HG03432 (cell line): Measurements from ENCODE around the gene CCDC171.
"Not testable (repeated sequence)": the region's sequence is repeated elsewhere in the genome, so short reads cannot be mapped to it uniquely, and the experiment has no call there.

ENCODE experiments used
- ATAC-seq: cut with Tn5 transposase; IDR thresholded peaks from one replicate; pipeline ENCODE4 v1.9.1; 2021; ENCODE audit warnings: mild to moderate bottlenecking, moderate library complexity; ENCODE audit not compliant: unreplicated experiment

CCDC171 gene

DNA sequence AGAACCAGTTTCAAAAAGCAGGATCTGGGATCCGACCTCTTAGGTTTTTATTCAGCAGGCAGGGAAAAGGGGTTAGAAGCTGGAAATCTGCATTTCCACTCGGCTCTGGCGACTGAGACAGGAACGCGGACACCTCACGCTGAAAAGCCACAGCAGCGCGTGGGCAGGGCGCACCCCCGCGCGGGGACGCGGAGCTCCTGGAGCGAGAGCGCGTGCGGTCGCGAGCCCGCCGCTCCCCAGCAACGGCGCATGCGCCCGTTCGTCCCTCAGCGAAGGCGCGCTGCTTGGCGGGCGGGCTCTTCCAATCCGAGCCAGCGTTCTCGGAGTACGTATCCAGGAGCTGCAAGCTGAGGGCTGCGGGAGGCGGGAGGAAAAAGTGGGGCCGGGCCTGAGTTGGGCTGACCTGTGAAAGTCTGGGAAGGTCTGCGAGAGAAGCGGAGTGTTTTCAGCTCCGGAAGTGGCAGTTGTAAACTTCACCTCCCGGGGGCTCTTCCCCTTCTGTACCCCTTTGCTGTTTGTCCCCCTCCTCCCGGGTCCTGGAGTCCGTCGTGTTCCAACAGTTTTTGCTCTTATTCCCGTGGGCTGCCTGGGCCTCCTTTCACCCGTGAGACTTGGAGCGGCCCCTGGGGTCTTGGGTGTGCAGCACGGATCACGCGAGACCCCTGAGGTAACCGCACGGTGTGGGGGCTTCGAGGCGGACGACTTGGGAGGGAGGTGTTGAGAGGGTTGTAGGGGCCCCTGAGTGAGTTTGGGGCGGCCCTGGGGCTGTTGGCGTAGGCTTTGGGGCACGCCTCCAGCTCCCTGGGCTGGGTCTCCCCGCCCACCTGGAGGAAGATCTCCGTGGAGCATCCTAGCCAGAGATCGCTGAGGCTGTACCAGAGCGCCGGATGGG is at the start of gene CCDC171:
Gene CCDC171, plus strand, starts transcription at position 408 of the 892 bp plus-strand sequence. CDS start 11,046 bp downstream, outside the sequence.
- peak; percentile 80 for ATAC-seq

DNA sequence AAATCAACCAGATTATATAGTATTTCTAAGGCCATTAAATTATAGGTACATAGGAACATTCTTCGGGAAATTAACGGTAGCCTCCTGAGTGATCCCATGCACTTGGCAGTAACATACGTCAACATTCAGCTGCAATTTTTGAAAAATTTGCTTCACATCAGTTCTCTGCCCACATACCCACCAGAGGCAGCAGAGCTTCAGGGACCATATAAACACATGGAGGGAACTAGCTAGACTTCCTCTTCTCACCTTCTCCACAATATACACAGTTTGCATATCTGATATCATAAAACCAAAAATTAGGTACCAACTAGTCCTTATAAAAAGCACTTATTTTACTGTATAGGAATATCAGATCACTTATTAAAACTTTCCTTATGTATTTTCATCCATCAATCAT is 46.9 kb upstream of the CCDC171 start:
- no peak for ATAC-seq

DNA sequence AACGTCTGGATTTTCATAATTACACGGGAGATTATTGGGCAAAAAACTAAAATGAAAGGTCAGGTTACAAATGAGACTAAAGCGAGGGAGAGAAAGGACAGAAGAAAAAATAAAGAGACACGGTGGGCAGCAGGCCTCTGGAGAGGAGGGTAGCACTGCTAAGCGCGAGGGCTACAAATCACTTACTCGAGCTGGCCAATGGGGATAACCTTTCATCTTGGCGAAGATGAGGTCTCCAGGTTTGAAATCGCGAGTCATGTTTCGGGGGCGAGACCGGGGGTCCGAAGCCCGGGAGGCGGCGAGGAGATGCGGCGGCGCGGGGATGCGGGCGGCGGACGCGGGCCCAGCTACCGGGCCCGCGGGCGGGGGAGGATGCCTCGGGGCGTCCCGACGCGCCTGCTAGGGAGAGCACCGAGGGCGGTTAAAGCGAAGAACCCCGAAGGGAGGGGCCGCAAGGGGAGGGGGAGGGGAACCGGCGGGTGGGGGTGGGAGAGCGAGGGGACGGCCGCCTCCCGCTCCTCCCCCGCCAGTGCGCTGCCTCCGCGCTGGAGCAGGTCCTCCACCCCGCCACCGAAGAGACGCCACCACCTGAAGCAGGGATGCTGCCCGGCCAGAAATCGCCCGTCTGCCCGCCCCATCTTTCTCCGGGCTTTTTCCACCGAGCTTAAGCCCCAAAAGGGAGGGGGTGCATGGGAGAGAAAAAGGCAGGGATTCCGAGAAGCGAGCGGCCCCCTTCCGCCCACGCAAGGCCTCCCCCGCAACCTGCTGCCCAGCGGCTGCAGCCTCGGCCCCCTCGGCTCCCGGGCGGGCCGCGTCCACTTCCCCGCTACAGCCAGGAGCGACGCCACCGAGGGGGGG is 42.7 kb upstream of the CCDC171 start:
- ATAC-seq: peak; percentile 53

DNA sequence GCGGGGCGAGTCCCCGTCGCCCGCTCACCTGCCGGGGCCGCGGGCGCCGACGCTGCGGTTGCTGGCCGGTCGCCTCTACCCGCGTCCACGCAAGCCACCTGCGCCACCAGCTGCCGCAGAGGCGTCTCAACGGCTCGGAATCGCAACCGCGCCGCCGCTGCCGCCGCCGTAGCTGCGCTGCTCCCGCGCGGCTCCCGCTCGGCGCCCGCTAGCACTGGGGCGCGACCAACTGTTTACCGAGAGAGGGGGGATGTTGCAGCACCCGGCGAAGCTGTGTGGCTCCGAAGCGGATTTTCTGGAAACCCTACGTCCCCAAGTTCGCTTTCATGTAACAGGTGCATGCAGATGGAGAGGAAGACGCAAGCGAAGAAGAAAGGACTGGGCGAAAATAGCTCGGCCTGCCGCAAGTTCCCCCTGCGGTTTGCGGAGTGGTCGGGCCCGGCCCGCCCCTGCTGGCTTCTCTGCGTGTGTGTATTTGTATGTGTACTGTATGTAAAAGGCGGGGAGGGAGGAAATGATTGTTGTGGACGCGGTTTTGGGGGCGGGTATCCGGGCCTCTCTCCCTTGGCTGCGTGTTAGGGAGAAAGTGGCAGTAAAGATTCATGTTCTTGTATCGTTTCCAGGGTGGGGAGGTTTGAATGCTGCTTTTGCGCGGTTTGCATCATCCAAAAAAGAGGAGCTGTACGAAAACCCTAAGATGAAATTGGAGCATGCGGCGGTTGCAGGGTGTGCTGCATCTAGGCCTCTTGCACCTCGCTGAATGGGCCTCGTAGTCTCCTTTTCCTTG is 41.9 kb upstream of the CCDC171 start, which contains the start of gene PSIP1:
Gene PSIP1, minus strand, starts transcription at position 182 of the 787 bp plus-strand sequence. CDS start 782 bp downstream, outside the sequence.
- peak; percentile 84 for ATAC-seq

DNA sequence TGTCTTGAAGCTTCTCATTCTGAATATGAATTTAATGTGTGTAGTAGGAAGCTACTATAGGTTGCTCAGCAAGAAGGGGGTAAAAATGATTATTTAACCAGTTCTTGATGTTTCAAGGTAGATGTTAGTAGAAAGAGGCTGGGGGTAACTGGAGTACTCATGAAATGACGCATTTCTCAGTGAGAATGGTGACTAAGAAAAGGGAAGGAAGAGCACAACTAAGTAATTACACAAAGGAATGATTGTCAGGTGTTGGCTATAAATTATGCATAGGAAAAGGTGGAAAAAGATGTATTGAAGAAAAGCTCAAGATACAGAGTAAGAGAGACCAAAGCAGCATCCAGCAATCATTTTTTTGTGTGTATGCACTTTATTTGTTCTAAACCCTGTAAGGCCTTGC is 40.6 kb upstream of the CCDC171 start:
- no peak for ATAC-seq

DNA sequence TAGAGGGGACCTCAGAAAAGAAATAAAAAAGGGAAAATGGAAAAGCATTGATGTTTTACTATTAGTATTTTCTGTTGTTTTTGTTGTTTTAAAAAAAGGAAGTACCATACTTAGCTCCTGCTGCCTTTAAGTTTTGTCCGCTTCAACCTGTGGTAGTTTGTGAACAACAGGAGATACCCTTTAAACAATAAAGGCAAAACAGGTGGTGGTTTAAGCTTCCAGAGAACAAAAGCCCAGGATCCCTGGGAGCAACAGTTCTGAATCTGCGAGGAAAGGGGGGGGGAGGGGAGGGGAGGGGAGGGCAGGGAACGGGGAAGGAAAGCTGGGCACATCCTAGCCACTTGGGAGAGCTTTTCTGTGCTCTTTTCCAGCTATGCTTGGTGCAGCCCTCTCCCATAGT is 40.0 kb upstream of the CCDC171 start:
- no peak for ATAC-seq

DNA sequence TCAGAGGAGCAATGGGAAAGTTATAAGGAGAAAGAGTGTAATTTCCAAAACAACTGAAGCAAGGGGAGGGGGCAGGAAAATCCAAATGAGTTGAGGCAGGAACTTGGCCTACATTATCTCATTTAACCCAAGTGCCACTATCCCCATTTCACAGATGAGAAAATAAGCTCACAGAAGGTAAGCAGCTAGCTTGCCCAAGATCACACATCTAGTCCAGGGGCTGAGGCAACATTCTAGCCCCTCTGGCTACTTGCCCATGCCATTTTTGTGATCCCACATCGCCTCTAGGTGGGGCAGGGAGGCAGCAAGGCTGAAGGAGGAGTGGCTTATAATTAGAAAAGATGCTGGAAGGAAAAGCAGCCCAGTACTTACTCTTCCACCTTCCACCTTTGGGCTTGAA is 39.5 kb upstream of the CCDC171 start:
- no peak for ATAC-seq

DNA sequence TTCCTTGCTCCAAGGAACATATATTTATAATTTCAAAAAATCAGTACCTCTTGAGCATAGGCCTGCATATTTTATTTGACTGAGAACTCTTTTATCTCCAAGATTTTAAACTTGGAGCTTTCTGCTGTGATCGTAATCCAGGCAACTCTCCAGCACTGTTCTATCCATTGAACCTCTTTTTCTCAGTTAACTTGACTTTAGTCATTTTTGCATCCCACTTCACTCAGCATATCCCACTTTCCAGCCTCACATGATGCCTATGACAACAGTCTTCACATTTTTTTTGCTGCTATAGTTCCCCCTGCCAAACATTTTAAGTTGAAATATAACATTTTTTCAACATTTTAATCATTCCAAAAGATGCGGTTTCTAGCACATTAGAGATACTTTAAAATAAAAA is 33.0 kb upstream of the CCDC171 start:
- no peak for ATAC-seq

DNA sequence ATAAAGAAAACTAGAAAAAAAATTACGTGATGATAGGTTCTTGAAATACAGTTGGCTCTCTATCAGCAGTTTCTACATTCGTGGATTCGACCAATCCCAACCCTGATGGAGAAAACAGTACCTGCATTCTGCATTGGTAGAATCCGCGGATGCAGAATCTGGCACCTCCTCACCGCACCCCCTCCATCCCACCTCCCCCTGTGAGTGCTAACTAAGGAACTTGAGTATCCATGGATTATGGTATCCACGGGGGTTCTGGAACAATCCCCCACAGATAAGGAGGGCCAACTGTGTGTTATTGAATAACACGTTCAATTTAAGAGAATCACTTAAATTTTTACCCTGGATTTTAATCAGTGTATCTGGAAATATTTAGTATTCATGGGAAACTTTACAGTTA is 31.6 kb upstream of the CCDC171 start:
- ATAC-seq: no peak

DNA sequence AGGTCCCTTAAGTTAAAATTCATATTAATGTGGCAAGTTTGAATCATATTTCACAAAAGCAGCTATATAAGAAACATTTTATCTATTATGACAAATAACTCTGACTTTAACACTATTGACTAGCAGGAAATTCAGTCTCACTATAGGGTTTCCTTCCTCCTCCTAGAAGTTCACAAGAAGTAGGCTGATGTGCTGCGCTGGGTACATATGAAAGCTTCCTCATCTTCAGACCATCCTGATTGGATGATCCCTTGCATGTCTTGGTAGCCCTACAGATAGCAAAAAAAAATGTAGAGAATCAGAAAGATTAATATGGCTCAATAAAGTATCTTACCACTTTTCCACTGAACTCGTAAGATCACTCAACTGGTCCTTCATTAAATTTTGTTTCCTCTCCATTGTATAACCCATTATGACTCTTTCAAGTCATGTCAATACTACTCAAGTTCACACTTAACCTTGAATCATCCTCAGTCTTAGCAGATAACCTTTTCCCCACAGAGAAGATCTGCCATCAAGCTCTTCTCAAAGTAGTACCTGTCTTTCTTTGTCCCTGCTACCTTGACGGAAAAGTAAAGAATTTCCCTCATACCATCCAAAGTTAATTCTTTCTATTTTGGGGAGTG is 30.6 kb upstream of the CCDC171 start:
- ATAC-seq: no peak

DNA sequence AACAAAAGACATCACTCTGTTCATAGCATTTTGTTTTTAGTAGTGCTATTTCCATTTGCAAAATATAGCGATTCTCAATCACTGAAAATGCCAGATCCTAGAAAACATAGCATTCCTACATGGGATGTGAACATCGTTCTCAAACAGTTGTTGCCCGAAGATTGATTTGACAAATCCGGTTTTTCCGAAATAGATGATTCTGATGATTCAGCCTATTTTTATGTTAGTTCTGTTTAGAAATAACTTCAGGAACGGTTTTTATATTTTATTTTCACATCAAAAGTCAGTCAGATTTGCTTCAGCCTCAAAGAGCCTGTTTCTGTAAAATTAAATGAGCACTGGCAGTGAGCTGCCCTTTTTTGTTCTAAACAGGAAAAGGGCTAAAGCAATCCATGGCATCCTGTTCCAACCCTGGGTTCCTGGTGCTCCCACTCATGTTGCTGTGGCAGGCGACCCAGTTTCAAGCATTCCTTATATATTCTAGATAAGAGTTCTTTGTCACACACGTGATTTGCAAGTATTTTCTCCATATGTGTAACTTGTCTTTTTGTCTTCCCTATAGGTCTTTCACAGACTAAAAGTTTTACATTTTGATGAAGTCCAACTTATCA is 27.9 kb upstream of the CCDC171 start:
- no peak for ATAC-seq

DNA sequence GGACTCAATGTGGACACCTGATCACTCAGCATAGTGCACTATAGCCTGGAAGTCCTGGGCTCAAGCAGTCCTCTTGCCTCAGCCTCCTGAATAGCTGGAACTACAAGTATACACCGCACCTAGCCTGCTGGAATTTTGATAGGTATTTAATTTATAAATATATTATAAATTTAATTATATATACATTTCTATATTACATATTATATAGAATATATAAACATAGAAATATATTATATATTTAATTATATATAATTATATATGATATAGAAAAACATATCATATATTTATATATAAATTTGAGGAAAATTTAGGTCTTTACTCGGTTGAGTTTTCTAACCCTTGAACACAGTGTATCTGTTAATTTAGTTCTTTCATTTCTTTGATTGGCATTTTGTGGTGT is 26.9 kb upstream of the CCDC171 start:
- no peak for ATAC-seq

DNA sequence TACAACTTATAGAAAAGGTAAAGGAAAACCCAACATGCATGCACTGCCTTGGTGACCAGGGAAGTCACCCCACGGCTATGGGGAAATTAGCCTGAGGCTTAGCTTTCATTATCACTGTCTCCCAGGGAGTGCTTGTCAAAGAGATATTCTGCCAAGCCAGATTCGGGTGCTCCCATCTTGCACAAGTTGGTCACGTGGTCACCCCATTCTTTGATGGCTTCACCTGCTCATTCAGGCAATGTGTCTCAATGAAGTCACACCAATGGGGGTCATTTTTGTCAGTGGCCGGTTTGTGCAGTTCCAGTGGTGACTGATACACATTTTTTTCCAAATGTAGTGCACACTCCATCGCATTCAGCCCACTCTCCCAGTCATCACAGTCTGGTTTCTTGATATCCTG is 25.8 kb upstream of the CCDC171 start:
- ATAC-seq: not testable (repeated sequence)

DNA sequence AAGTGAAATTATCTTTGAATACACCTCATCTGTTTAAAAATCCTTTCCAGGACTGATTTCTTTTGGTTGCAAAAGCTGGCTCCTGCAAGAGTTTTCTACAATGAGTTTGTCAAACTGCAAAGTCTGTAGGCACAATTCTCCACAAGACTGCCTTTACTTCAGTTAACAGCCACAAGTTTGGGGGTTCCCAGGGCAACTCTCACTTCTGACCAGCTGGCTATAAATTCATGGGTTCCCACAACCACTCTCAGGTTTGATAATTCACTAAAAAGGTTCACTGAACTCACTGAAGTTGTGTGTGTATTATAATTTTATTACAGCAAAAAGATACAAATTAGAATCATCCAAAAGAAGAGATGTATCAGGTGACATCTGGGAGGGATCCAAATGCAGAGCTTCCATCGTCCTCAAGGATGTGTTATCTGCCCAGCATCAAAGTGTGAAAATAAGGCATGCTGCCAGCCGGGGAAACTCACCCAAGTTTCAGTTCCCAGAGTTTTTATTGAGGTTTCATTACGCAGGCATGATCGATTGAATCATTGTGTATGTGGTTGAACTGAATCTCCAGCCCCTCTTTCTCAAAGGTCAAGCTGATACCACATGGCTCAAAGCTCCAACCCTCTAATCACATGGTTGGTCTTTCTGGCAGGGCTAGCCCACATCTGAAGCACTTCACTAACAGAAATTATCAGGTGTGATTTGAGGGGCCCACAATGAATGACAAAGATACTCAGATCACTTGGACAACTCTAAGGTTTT is 23.1 kb upstream of the CCDC171 start:
- ATAC-seq: peak; percentile 91

DNA sequence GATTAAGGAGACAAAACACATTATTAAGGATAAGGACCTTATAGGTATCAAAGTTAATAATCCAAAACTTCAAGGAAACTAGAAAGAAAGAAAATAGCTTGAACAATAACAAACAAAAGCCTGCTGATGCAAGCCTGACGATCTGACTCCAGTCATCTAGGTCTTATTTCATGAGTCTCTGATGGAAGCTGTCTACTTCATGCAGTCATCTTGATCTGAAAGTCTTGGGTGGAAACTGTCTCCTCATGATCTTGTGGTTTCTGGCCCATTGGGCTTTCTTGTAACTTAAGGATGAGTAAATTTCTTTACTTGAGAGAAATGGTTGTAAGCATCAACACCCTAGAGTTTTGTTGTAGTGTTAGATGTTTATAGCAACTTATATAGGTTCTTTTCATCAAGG is 21.5 kb upstream of the CCDC171 start:
- peak; percentile 28 for ATAC-seq

DNA sequence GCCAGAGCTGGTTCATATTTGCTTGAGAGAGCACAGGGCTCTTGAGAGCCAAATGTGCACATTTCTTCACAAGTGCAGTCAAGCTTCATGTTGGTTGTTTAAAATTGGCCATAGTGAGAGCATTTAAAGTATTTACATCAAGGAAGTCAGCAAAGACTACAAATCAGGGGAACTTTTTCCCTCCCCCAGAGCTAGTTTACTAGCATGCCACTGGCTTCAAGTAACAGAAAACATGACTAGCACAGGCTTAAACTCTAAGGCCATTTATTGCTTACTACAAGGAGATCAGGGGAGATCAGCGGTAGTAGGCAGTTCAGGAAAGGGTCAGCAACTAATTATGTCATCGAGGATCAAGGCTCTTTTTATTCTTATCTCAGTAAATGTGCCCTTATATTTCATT is 11.0 kb upstream of the CCDC171 start:
- no peak for ATAC-seq

DNA sequence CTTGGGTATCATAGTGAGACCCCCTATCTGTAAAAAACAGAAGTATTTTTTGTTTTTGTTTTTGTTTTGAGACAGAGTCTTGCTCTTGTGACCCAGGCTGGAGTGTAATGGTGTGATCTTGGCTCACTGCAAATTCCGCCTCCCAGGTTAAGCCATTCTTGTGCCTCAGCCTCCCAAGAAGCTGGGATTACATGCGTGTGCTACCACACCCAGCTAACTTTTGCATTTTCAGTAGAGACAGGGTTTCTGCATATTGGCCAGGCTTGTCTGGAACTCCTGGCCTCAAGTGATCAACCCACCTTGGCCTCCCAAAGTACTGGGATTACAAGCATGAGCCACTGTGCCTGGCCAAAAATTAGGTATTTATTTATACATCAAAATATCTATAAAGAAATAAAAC is 10.2 kb upstream of the CCDC171 start:
- ATAC-seq: no peak

DNA sequence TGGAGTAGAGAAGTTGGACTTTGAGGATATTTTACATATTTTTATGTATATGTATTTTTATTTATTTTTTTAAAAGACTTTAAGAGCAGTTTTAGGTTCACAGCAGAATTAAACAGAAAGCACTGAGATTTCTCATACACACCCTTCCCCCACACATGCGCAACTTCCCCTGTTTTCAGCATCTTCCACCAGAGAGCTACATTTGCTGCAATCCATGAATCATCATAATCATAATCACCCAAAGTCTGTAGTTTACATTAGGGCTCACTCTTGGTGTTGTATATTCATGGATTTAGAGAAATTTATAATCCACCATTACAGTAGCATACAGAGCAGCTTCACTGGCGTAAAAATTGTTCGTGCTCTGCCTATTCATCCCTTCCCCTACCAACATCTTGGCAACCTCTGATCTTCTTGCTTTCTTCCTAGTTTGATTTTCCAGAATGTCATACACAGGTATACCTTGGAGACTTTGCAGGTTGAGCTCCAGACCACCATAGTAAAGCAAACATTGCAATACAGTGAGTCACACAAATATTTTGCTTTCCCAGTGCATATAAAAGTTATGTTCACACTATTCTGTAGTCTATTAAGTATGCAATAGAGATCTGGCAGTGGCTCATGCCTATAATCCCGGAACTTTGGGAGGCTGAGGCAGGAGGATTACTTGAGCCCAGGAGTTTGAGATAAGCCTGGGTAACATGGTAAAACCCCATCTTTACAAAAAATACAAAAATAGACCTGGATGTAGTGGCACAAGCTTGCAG is 9.6 kb upstream of the CCDC171 start:
- no peak for ATAC-seq

DNA sequence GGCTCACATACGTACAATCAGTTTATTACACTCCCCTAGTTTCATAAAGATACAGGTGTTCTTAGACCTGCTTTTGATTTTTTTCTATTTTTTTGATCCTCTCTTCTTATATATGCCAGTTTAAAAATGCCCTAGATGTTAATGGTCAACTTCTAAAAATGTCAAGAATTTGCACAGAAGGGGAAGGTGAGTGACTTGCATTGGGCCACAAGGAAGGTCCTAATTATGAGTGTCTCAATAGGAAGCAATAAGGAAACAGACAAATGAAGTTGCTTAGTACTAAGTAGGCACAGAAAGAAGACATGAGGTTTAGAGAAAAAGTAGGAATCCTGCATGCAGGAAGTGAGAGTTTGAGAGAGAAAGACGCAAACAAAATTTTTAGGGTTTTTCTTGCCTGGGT is 3.2 kb upstream of the CCDC171 start:
- ATAC-seq: no peak
